Activated CD4-positive, alpha-beta T cell treated with anti-CD3 and anti-CD28 coated beads, Interleukin-2, amount 50 U/mL, for 16 hours (primary cell): ENCODE measurements around the gene SHTN1.

Experiments
- DNase-seq: peaks from one replicate; pipeline ENCODE4 v3.0.0-alpha.2; 2020

SHTN1 gene

GRCh38 chr10:116868198-116868676, 136.8 kb downstream of the SHTN1 start:
- DNase-seq: no peak

- no peak for DNase-seq
These were observed 137.9 kb downstream of the SHTN1 start for GRCh38 chr10:116866987-116867595.

DNA sequence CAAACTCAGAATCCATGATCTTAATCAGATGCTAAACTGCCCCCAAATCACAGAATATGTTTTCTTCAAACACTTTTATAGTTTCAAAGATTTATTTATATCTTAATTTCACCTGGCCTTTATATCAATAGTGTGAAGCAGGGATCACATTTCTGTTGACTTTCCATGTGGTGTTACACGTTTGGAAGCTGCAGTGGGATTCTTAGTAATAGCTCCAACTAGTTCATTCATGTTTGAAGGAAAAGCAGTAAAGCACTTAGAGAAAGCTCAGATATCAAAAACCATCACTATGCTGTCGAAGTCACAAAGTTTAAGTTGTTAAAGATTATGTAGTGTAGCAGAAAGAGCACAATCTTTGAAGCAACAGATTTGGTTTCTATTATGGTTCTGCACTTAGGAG, 138.9 kb downstream of the SHTN1 start:
- no peak for DNase-seq

DNA sequence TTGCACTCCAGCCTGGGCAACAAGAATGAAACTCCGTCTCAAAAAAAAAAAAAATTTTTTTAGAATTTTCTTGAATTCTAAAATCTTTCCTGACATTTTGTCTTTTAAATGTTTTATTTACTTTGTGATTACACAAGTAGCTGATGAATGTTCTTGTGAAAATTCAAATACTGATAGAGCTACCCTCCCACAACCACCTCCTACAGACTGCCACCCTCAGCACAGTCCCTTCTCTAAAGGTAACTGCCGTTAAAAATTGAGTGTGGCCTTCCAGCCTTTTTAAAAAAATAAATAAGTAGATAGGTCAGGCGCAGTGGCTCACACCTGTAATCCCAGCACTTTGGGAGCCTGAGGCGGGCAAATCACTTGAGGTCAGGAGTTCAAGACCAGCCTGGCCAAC, 140.6 kb downstream of the SHTN1 start:
- DNase-seq: no peak

- no peak for DNase-seq
These were observed 143.2 kb downstream of the SHTN1 start for GRCh38 chr10:116861796-116862195.

GRCh38 chr10:116857156-116857555, 147.8 kb downstream of the SHTN1 start:
- no peak for DNase-seq

GRCh38 chr10:116853701-116854100, 151.3 kb downstream of the SHTN1 start:
- DNase-seq: no peak

DNA sequence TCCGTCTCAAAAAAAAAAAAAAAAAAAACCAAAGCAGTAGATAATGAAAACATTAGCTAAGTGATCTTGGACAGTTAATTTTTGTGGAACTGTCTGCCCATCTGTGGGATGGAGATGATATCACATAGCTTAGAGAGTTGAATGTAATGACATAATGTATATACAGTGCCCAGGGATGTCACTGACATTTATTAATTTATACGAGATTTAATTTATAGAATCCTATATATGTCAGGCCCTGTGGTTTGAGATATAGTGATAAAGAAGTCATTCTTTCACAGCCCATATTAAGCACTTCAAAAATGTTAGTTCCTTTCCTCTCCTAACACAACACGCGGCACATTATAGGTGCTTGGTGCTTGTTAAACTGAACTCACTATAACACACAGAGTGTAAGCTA, 151.7 kb downstream of the SHTN1 start:
- no peak for DNase-seq

- no peak for DNase-seq
These were observed 152.7 kb downstream of the SHTN1 start for GRCh38 chr10:116852246-116852645.

- DNase-seq: no peak
These were observed 154.9 kb downstream of the SHTN1 start for GRCh38 chr10:116850058-116850611.

- peak; percentile 31 for DNase-seq
These were observed 155.5 kb downstream of the SHTN1 start, which contains the start of gene ENO4 for GRCh38 chr10:116849248-116850057. Gene ENO4 (plus strand): TSS chr10:116849499. CDS start chr10:116849567, 68 bp downstream.

- DNase-seq: no peak
These were observed 156.1 kb downstream of the SHTN1 start for GRCh38 chr10:116848944-116849247.

DNA sequence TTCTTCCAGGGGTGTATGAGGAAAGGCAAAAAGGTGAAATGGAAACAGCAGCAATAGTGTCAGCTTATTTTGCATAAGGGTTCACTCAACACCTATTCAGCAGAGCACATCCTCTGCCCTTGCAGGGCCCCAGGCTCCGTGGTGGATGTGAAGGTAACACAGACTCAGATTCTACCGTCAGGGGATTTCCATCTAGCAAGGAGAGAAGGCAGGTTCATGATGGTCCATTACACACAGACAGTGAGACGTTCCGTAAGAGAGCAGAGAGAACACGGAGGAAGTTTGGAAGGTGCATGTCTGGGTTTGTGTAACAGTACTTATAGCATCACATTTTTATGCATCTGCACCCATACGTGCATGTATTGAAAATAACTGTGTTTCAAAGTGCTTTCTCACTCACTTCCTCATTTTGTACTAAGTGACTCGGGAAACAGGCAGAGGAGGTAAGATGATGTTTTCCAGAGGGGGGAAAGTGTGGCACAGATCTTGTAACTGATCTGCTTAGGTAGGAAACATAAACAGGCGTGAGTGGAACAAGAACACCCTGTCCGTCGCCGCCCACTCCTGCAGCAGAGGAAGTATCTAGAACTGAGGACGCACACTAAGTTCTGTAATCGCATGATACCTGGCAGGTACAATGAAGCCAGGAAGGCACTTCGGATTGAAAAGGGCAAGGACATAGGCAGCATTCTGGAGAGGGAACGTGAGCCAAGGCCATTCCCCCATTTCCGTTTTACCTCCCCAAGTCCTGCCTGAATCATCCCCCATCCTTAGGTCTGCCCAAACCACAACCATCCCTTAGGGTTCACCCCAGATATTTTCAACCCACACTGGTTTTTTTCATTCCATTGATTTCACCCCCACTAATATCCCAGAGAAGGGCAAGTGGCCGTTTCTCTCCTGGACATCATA, 156.7 kb downstream of the SHTN1 start:
- peak; percentile 38 for DNase-seq

- no peak for DNase-seq
These were observed 159.2 kb downstream of the SHTN1 start for GRCh38 chr10:116845823-116846222.

GRCh38 chr10:116840389-116841075, 164.5 kb downstream of the SHTN1 start:
- no peak for DNase-seq

GRCh38 chr10:116838143-116838725, 166.8 kb downstream of the SHTN1 start:
- no peak for DNase-seq

GRCh38 chr10:116836902-116837523, 168.0 kb downstream of the SHTN1 start:
- no peak for DNase-seq

- no peak for DNase-seq
These were observed 168.9 kb downstream of the SHTN1 start for GRCh38 chr10:116836083-116836482.

- no peak for DNase-seq
These were observed 169.3 kb downstream of the SHTN1 start for GRCh38 chr10:116835658-116836057.

GRCh38 chr10:116833986-116834985, 170.7 kb downstream of the SHTN1 start:
- no peak for DNase-seq
